IMR-90 (cell line): ENCODE measurements around the gene CMIP. TPM values are rescaled to one million over a fixed set of nuclear protein-coding genes. Genes with fewer than 3 reads are reported as not detected.

Source experiments
- ATAC-seq: fragments of 200-7000 bp; cut with Tn5 transposase; 2 replicates; pipeline ENCODE4 v1.9.1; 2020; ENCODE audit warnings: low read depth, mild to moderate bottlenecking, moderate library complexity
- BruUV-seq: library from RNA; stranded (reverse); fragments of 400-500 nt; replicated peaks from 2 replicates; lab custom pipeline; 2021; lab: Mats Ljungman, UMichigan
- CTCF ChIA-PET: fragments of 300-600 bp; formaldehyde crosslinking; extraction: SDS; loops from one replicate; lab custom pipeline; 2021; ENCODE audit warnings: antibody characterized with exemption; lab: Yijun Ruan, JAX
- POLR2A ChIA-PET: fragments of 300-600 bp; sonication (Branson Sonifier 250); formaldehyde crosslinking; loops from one replicate; lab custom pipeline; 2022; ENCODE audit warnings: antibody characterized with exemption; ENCODE audit not compliant: unreplicated experiment; lab: Charles Lee
- DNase-seq: peaks from one replicate; pipeline ENCODE4 v3.0.0; 2013
- H2AFZ ChIP-seq: replicated peaks from 2 replicates; pipeline ENCODE3; 2013; ENCODE audit warnings: low read length, mild to moderate bottlenecking; ENCODE audit not compliant: poor library complexity
- H2AK5ac ChIP-seq: 2 replicates; pipeline ENCODE4 v1.6.1; 2013; ENCODE audit warnings: low read depth, low read length, inconsistent platforms
- H2AK9ac ChIP-seq: replicated peaks from 2 replicates; pipeline ENCODE3; 2013; ENCODE audit warnings: mild to moderate bottlenecking, low read depth, low read length, moderate library complexity; ENCODE audit not compliant: poor library complexity
- H2BK120ac ChIP-seq: 2 replicates; pipeline ENCODE4 v1.6.1; 2013; ENCODE audit warnings: low read depth, low read length, inconsistent platforms
- H2BK15ac ChIP-seq: 3 replicates; pipeline ENCODE4 v1.6.1; 2013; ENCODE audit warnings: low read depth, low read length, inconsistent platforms
- H2BK20ac ChIP-seq: 2 replicates; pipeline ENCODE4 v1.6.1; 2013; ENCODE audit warnings: low read depth, mild to moderate bottlenecking, inconsistent platforms, low read length, moderate library complexity
- H2BK5ac ChIP-seq: 2 replicates; pipeline ENCODE4 v1.6.1; 2013; ENCODE audit warnings: mild to moderate bottlenecking, low read depth, low read length, inconsistent platforms; ENCODE audit not compliant: poor library complexity, severe bottlenecking
- H3K14ac ChIP-seq: replicated peaks from 2 replicates; pipeline ENCODE4 v1.6.1; 2013; ENCODE audit warnings: low read depth, low read length, inconsistent platforms
- H3K18ac ChIP-seq: 2 replicates; pipeline ENCODE4 v1.6.1; 2013; ENCODE audit warnings: low read depth, low read length, control low read depth
- H3K23ac ChIP-seq: 2 replicates; pipeline ENCODE4 v1.6.1; 2013; ENCODE audit warnings: low read depth, low read length, inconsistent platforms
- H3K27ac ChIP-seq: 2 replicates; pipeline ENCODE4 v1.5.1; 2013; ENCODE audit warnings: mild to moderate bottlenecking, control low read depth, low read length; ENCODE audit not compliant: insufficient read depth
- H3K27me3 ChIP-seq: 2 replicates; pipeline ENCODE4 v1.6.1; 2013; ENCODE audit warnings: low read length; ENCODE audit not compliant: control insufficient read depth, insufficient read depth
- H3K36me3 ChIP-seq: 2 replicates; pipeline ENCODE4 v1.6.1; 2013; ENCODE audit warnings: low read length, mixed read lengths; ENCODE audit not compliant: control insufficient read depth, insufficient read depth
- H3K4ac ChIP-seq: 2 replicates; pipeline ENCODE4 v1.6.1; 2013; ENCODE audit warnings: low read depth, low read length, inconsistent platforms
- H3K4me1 ChIP-seq: 2 replicates; pipeline ENCODE4 v1.6.1; 2013; ENCODE audit warnings: low read length, mixed read lengths; ENCODE audit not compliant: control insufficient read depth, insufficient read depth
- H3K4me2 ChIP-seq: 2 replicates; pipeline ENCODE4 v1.6.1; 2013; ENCODE audit warnings: low read depth, mild to moderate bottlenecking, control low read depth, low read length, moderate library complexity
- H3K4me3 ChIP-seq: 2 replicates; pipeline ENCODE4 v1.5.1; 2013; ENCODE audit warnings: low read depth, mild to moderate bottlenecking, control low read depth, low read length, moderate library complexity; ENCODE audit not compliant: insufficient read depth
- H3K56ac ChIP-seq: 2 replicates; pipeline ENCODE4 v1.6.1; 2013; ENCODE audit warnings: low read length, inconsistent platforms; ENCODE audit not compliant: insufficient read depth; ENCODE audit errors: extremely low read depth
- H3K79me1 ChIP-seq, 2 experiments: 2 replicates each; pipeline ENCODE4 v1.6.1; 2013; ENCODE audit warnings: low read length in 2 of 2, inconsistent platforms in 1 of 2, low read depth in 1 of 2
- H3K9ac ChIP-seq: 2 replicates; pipeline ENCODE4 v1.6.1; 2013; ENCODE audit warnings: low read depth, low read length, control low read depth
- H3K9me1 ChIP-seq: 2 replicates; pipeline ENCODE4 v1.6.1; 2013; ENCODE audit warnings: low read length, inconsistent platforms; ENCODE audit not compliant: insufficient read depth
- H3K9me3 ChIP-seq: 2 replicates; pipeline ENCODE4 v1.6.1; 2013; ENCODE audit warnings: low read length; ENCODE audit not compliant: control insufficient read depth, insufficient read depth
- H4K20me1 ChIP-seq: 2 replicates; pipeline ENCODE4 v1.6.1; 2013; ENCODE audit warnings: low read length, inconsistent platforms; ENCODE audit not compliant: insufficient read depth
- H4K5ac ChIP-seq: 2 replicates; pipeline ENCODE4 v1.6.1; 2013; ENCODE audit warnings: mild to moderate bottlenecking, low read depth, low read length, control low read depth
- H4K8ac ChIP-seq, 2 experiments: 2 replicates each; pipeline ENCODE4 v1.6.1; 2013; ENCODE audit warnings: low read depth in 2 of 2, low read length in 2 of 2, control low read depth in 1 of 2, inconsistent platforms in 1 of 2
- H4K91ac ChIP-seq: 2 replicates; pipeline ENCODE4 v1.6.1; 2013; ENCODE audit warnings: low read depth, low read length, inconsistent platforms; ENCODE audit not compliant: insufficient read depth
- POLR2A ChIP-seq: IDR thresholded peaks from 2 replicates; pipeline ENCODE4 v1.6.1; 2012; ENCODE audit warnings: mild to moderate bottlenecking, low read depth, low read length
- SMC3 ChIP-seq: fragments of 150-350 bp; IDR thresholded peaks from 2 replicates; pipeline ENCODE4 v1.6.1; 2016; ENCODE audit warnings: low read depth, mild to moderate bottlenecking, antibody characterized with exemption, low read length, moderate library complexity
- WGBS, 2 experiments: methylation state at CpG; one replicate each; pipeline versions ENCODE4 v1.1.5 to v1.1.7; 2013; ENCODE audit warnings: missing lambda C conversion rate in 2 of 2; ENCODE audit not compliant: insufficient read length in 1 of 2; ENCODE audit errors: extremely low coverage in 2 of 2; 5-methylcytosine and 5-hydroxymethylcytosine counted together
- dilution Hi-C: fragments of 300-500 bp; cut with HindIII; formaldehyde crosslinking; loops from one replicate; pipeline ENCODE4 v1.14.3; 2018; ENCODE audit warnings: low sequenced_read_pairs; ENCODE audit not compliant: unreplicated experiment
- in situ Hi-C: fragments of 300-500 bp; cut with MboI; formaldehyde crosslinking; loops from 3 replicates; pipeline ENCODE4 v1.14.3; 2019; ENCODE audit warnings: low sequenced_read_pairs, inconsistent platforms, mixed read lengths
- intact Hi-C: fragments of 100-400 bp; cut with micrococcal nuclease; formaldehyde crosslinking; loops from 2 replicates; pipeline ENCODE4 v1.10.0; 2022
- polyA plus RNA-seq, 3 experiments: library from polyadenylated mRNA; depleted of rRNA; stranded (reverse); fragments of >200 nt; gene quantifications; 2 replicates each; pipeline ENCODE4 v1.2.3, GENCODE V29; 2012; ENCODE audit warnings: low replicate concordance in 1 of 3
- total RNA-seq: library from RNA; depleted of rRNA; stranded (reverse); fragments of >200 nt; gene quantifications from 2 replicates; pipeline ENCODE4 v1.2.3, GENCODE V29; 2012

The CMIP gene
- total and polyA plus RNA-seq, 2 of the 4 experiments (the other 2 are of a cell fraction): 3.2 to 11.6 TPM

GRCh38 chr16:81454044-81454443 is 9.4 kb downstream of the CMIP start:
- intact Hi-C loops (no loop called here), in situ Hi-C loops (no loop called here), dilution Hi-C loops (no loop called here)
- POLR2A ChIA-PET: interaction anchor here (0.6 kb wide), 1 partner anchor 39 kb away, joined by 3 read pairs; no protein-coding TSS in a partner anchor
- no peak overlapping the region for H2AK9ac ChIP-seq
- H3K36me3 ChIP-seq: peaks cover 11% of the 10 kb centered on the region
- CTCF ChIA-PET: no interaction called here
- H3K18ac ChIP-seq: no peak overlapping the region
- H2BK15ac ChIP-seq: no peak overlapping the region
- no peak for ATAC-seq
- no peak overlapping the region for H2BK20ac ChIP-seq
- no peak overlapping the region for H3K23ac ChIP-seq
- H3K9me1 ChIP-seq: peaks cover 12% of the 10 kb centered on the region
- no peak overlapping the region for H3K27ac ChIP-seq
- peaks cover 58 to 95% of the 10 kb centered on the region in 2 experiments for H3K79me1 ChIP-seq
- no peak for TF ChIP-seq POLR2A
- no peak for TF ChIP-seq SMC3
- H3K4me1 ChIP-seq: peaks cover 8% of the 10 kb centered on the region
- H4K5ac ChIP-seq: no peak overlapping the region
- no peaks in the 10 kb centered on the region for H3K9me3 ChIP-seq
- no peak overlapping the region for H3K56ac ChIP-seq
- no peak overlapping the region for H3K9ac ChIP-seq
- no peaks in the 10 kb centered on the region for H3K27me3 ChIP-seq
- no peak overlapping the region for H2AK5ac ChIP-seq
- H4K8ac ChIP-seq: no peak overlapping the region
- no peak overlapping the region for H4K91ac ChIP-seq
- H3K4me2 ChIP-seq: no peak overlapping the region
- no peak overlapping the region for H3K4ac ChIP-seq
- H3K14ac ChIP-seq: no peak overlapping the region
- H2BK120ac ChIP-seq: no peak overlapping the region
- no TSS peak for BruUV-seq
- no peak for DNase-seq
- WGBS, 2 experiments: no CpG with 5 or more reads among the region's 7 CpGs
- H4K20me1 ChIP-seq: peaks cover 93% of the 10 kb centered on the region
- no peak overlapping the region for H3K4me3 ChIP-seq
- no peak overlapping the region for H2AFZ ChIP-seq
- H2BK5ac ChIP-seq: no peak overlapping the region
